ENCODE data around the gene DHRS7C.

The DHRS7C gene, protein sequence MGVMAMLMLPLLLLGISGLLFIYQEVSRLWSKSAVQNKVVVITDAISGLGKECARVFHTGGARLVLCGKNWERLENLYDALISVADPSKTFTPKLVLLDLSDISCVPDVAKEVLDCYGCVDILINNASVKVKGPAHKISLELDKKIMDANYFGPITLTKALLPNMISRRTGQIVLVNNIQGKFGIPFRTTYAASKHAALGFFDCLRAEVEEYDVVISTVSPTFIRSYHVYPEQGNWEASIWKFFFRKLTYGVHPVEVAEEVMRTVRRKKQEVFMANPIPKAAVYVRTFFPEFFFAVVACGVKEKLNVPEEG

DNA sequence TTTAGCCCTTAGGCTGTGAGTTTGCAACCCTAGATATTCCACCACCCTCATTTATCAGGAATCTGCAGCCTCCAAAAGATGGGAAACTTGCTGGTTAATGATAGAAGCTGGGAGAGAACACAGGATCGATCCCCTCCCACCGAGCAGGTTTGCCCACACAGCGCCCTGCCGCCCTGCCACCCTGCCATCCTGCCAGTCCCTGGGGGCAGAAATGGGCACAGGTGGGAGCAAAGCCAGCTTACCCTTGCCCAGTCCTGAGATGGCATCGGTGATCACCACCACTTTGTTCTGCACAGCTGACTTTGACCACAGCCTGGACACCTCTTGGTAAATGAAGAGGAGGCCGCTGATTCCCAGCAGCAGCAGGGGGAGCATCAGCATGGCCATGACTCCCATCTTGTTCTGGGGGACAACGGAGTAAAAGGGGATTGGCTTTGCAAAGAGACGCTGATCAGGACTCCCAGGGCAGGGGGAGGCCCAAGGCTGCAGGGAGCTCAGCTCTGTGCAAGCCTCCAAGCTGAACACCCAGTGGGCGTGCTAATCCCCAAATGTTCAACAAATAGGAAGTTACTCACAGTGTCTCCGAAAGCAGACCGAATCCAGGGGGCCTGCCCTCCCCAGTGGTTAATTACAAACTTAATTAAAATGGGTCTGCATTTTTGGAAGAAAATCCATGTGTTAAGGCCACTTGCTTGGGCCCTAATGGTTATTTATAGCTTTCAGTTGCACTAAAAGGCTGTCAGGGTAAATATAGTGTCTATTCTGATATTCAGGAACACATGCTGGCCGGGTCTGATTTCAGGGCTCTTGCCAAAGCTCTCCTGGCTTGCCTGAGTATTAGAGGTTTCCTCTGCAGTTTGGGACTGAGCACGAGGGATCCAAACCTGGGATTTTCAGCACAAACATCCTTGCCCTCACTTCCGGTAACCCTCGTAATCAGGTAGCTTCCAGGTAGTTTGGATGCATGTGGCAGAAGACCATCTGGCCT, at the start of gene DHRS7C:
Gene DHRS7C (minus strand): TSS at position 704 of the 988 bp plus-strand sequence. CDS start 308 bp downstream, at position 396.
- Histone ChIP-seq H3K4me3 (ENCODE audit: low read length) (no peak within 1 kb of the TSS), H3K27me3 (ENCODE audit: insufficient read depth, low read length) (no peaks in the 10 kb centered on the region), H3K27ac (ENCODE audit: low read length) (no peak within 1 kb of the TSS), H3K9ac (ENCODE audit: low read depth, low read length) (no peak within 1 kb of the TSS), H3K36me3 (ENCODE audit: insufficient read depth, low read depth, low read length) (no peaks in the 10 kb centered on the region), H3K9me3 (ENCODE audit: insufficient read depth, low read depth, low read length) (no peaks in the 10 kb centered on the region), H3K4me1 (ENCODE audit: insufficient read depth, low read length) (no peaks in the 10 kb centered on the region)

DNA sequence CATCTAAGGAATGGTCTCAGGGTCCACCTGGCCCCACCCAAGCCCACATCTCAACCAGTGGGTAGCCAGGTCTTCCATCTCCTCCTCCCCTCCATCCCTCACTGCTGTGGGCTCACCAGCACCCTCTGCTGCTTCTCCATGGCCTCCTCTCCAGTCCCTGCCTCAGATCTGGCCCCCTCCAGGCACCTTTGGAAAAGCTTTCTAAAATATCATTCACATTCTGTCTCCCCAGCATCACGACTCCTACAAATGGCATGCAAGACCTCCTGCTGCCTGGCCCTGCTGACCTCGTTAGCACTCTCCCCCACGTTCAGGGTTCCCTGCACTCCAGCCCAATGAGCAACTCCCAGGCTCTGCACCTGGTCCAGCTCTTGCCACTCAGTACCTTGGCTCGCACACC, 48.0 kb upstream of the DHRS7C start:
- Histone ChIP-seq H3K36me3 (ENCODE audit: insufficient read depth, low read depth, low read length) (no peaks in the 10 kb centered on the region), H3K27ac (ENCODE audit: low read length) (no peak overlapping the region), H3K9ac (ENCODE audit: low read depth, low read length) (no peak overlapping the region), H3K27me3 (ENCODE audit: insufficient read depth, low read length) (peaks cover 14% of the 10 kb centered on the region), H3K4me1 (ENCODE audit: insufficient read depth, low read length) (peaks cover 5% of the 10 kb centered on the region; the same call in 1 of the 2 replicates), H3K4me3 (ENCODE audit: low read length) (no peak overlapping the region), H3K9me3 (ENCODE audit: insufficient read depth, low read depth, low read length) (no peaks in the 10 kb centered on the region)

DNA sequence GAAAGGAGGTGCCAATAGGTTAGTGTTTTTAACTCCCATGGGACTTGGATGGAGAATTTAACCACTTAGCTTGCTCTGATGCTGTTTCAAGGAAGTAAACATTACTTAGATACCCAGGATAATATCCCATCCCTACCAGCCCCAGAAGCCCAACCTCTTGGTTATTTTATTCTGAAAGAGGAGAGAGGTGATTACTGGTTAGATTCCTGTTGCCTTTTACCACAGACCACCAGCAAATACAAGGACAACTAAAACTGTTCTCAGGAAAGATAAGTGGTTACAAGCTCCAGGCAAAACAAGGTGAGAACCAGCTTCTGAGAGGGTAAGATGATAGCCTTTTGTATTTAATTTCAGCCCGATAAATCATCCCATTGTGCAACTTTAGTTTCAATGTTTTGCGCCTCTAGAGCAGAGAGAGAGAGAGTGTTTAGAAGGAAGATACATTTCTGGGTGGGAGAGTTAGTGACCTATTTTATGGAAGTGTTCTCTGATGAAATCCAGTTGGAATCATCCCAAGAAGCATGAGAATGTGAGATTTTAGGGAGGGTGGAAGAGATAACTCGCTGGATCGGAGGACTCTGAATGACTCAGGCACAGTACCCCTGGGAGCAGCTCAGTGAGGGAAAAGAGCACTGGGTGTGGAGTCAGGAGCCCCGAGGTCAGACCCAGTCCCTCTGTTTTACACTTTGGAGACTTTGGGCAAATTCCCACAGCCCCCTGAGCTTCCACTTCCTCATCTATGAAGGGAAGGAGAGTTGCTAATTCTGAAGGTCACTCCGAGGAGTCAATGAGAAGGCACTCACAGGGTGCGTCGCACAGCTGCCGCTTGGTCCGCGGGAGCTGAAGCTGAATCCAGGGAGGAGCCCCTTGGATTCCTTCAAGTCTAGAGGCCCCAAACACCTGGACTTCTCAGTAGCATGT, 46.4 kb upstream of the DHRS7C start:
- peaks cover 14% of the 10 kb centered on the region for H3K27me3 ChIP-seq (ENCODE audit: insufficient read depth, low read length)
- peaks cover 5% of the 10 kb centered on the region; the same call in 1 of the 2 replicates for H3K4me1 ChIP-seq (ENCODE audit: insufficient read depth, low read length)
- no peak overlapping the region for H3K4me3 ChIP-seq (ENCODE audit: low read length)
- H3K9me3 ChIP-seq (ENCODE audit: insufficient read depth, low read depth, low read length) = no peaks in the 10 kb centered on the region
- H3K36me3 ChIP-seq (ENCODE audit: insufficient read depth, low read depth, low read length) = no peaks in the 10 kb centered on the region
- no peak overlapping the region for H3K9ac ChIP-seq (ENCODE audit: low read depth, low read length)
- H3K27ac ChIP-seq (ENCODE audit: low read length) = no peak overlapping the region

DNA sequence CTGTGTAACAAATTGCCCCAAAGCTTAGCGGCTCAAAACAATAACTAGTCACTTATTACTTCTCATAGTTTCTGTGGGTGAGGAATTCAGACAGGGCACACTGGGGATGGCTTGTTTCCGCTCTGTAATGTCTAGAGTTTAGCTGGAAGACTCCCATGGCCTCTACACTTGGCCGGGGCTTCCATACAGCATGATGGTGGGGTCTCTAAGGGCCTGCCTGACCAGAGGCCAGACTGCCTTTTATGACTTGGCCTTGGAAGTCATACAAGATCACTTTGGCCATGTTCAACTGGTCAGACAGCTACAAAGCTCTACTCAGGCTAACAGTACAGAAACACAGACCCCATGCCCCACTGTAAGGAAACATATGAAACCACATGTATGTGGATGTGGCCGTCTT, 42.5 kb upstream of the DHRS7C start:
- peaks cover 9% of the 10 kb centered on the region for H3K27me3 ChIP-seq (ENCODE audit: insufficient read depth, low read length)
- no peak overlapping the region for H3K9ac ChIP-seq (ENCODE audit: low read depth, low read length)
- H3K4me1 ChIP-seq (ENCODE audit: insufficient read depth, low read length) = peaks cover 5% of the 10 kb centered on the region; the same call in 1 of the 2 replicates
- no peaks in the 10 kb centered on the region for H3K9me3 ChIP-seq (ENCODE audit: insufficient read depth, low read depth, low read length)
- H3K36me3 ChIP-seq (ENCODE audit: insufficient read depth, low read depth, low read length) = no peaks in the 10 kb centered on the region
- no peak overlapping the region for H3K27ac ChIP-seq (ENCODE audit: low read length)
- no peak overlapping the region for H3K4me3 ChIP-seq (ENCODE audit: low read length)

DNA sequence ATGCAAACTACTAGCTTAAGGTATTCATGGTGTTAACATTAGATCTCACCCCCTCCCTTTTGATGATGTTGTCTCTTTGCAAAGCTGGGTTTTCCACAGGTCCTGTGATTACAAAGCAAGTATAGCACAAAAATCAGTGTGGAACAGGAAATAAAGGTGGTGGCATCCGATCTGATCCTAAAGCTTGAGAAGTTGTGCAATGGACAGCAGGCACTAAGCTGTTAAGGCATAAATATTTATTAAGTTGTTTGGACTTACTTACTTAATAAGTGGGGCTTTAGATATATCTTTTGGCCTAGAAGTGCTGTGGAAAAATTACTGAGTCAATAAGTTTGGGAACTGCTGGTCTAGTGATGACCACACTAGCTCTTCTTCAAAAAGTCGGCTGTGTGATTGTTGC, 39.3 kb upstream of the DHRS7C start:
- H3K36me3 ChIP-seq (ENCODE audit: insufficient read depth, low read depth, low read length) = no peaks in the 10 kb centered on the region

DNA sequence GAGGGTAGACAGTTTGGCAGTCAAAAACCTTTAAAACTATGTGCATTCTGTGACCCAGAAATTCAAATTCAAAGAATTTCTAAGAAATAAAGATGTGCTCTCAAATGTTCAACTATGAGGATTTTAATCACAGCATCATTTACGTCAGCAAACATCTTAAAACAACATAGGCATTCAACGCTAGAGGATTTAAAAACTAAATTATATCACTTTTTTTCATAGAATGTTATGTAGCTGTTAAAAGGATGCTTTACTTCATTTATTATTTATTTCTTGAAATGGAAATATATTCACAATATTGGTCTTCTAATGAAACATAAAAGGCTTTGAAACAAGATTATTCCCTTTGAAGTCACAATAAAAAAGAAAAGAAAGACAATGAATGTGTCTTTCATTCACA, 38.0 kb upstream of the DHRS7C start:
- Histone ChIP-seq H3K4me1 (ENCODE audit: insufficient read depth, low read length) (no peaks in the 10 kb centered on the region), H3K9me3 (ENCODE audit: insufficient read depth, low read depth, low read length) (no peaks in the 10 kb centered on the region), H3K4me3 (ENCODE audit: low read length) (no peak overlapping the region), H3K9ac (ENCODE audit: low read depth, low read length) (no peak overlapping the region), H3K27ac (ENCODE audit: low read length) (no peak overlapping the region), H3K27me3 (ENCODE audit: insufficient read depth, low read length) (no peaks in the 10 kb centered on the region), H3K36me3 (ENCODE audit: insufficient read depth, low read depth, low read length) (no peaks in the 10 kb centered on the region)

More for the DNA sequence above, 39.3 kb upstream of the DHRS7C start:
- no peaks in the 10 kb centered on the region for H3K27me3 ChIP-seq (ENCODE audit: insufficient read depth, low read length)
- no peak overlapping the region for H3K9ac ChIP-seq (ENCODE audit: low read depth, low read length)
- H3K4me3 ChIP-seq (ENCODE audit: low read length) = no peak overlapping the region
- H3K9me3 ChIP-seq (ENCODE audit: insufficient read depth, low read depth, low read length) = no peaks in the 10 kb centered on the region
- no peaks in the 10 kb centered on the region for H3K4me1 ChIP-seq (ENCODE audit: insufficient read depth, low read length)
- H3K27ac ChIP-seq (ENCODE audit: low read length) = no peak overlapping the region

DNA sequence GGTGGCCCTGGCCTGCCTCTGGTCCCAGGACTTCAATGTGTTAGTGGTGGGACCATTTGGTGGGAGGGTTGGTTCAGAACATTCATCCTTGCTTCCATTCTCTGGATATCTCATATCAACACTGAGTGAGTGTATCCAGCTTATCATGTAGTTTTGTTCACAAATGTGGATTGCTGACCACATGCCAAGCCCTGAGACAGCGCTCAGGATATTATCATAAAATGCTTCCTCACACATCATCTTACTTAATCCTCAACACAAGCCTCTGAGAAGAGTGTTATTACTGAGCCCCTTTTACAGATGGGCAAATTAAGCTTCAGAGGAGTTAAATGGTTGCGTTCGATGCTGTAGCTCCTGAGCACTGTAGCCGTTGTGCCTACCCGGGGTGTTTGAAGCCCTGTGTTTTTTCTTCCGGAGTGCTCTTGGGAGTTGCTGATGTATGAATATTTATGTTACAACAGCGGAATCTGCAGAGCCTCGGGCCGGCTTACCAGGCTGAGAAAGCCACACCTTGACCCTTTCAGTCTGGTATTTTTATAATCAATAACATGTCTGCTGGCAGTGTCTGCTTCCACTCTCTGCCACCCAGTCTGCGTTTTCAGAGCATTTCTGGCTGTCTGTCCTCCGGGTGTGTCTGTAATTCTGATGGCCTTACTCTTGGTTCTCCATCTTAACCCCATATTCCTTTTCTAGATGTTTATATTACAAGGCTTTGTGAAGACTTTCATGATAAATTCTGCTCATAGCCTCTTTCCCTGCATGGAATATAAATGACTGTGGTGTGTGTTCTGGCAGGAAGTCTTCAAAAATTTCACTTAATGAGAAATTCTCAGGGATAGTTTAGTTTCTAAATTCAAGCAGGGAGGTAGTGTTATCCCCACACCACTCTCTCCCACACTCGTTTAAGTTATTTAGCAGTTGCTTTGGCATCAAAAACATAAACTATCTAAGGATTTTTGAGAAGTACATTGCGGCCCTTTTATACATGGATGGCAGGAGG, 37.2 kb upstream of the DHRS7C start:
- Histone ChIP-seq H3K36me3 (ENCODE audit: insufficient read depth, low read depth, low read length) (no peaks in the 10 kb centered on the region), H3K9me3 (ENCODE audit: insufficient read depth, low read depth, low read length) (no peaks in the 10 kb centered on the region), H3K27me3 (ENCODE audit: insufficient read depth, low read length) (no peaks in the 10 kb centered on the region), H3K4me3 (ENCODE audit: low read length) (no peak overlapping the region), H3K4me1 (ENCODE audit: insufficient read depth, low read length) (no peaks in the 10 kb centered on the region), H3K27ac (ENCODE audit: low read length) (no peak overlapping the region), H3K9ac (ENCODE audit: low read depth, low read length) (no peak overlapping the region)

DNA sequence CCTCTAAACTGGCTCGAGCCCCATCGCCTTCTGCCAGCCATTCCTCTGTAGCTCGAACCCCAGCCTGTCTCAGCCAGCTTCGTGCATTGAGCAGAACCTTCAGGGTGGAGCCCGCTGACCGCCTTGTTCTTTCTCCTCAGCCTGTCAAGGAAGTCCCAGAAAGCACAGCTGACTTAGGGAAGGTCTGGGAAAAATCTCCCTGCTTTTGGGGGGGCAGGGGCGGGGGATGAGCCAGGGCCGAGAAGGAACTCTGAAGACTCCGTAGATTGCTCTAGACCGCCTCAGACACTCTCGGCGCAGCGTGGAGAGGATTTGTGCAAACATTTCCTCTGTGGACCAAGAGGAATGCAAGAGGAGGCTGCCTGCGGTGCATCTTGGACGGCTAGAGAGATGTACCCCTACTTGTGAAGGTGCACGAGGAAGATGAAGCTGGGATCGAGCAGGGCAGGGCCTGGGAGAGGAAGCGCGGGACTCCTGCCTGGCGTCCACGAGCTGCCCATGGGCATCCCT, 34.3 kb upstream of the DHRS7C start, which contains the start of gene GLP2R:
Gene GLP2R (plus strand): TSS at position 284 of the 510 bp plus-strand sequence. CDS start 140 bp downstream, at position 424.
- Histone ChIP-seq H3K36me3 (ENCODE audit: insufficient read depth, low read depth, low read length) (no peaks in the 10 kb centered on the region), H3K9me3 (ENCODE audit: insufficient read depth, low read depth, low read length) (no peaks in the 10 kb centered on the region), H3K27me3 (ENCODE audit: insufficient read depth, low read length) (no peaks in the 10 kb centered on the region), H3K9ac (ENCODE audit: low read depth, low read length) (no peak within 1 kb of the TSS), H3K27ac (ENCODE audit: low read length) (no peak within 1 kb of the TSS), H3K4me1 (ENCODE audit: insufficient read depth, low read length) (no peaks in the 10 kb centered on the region), H3K4me3 (ENCODE audit: low read length) (no peak within 1 kb of the TSS)

DNA sequence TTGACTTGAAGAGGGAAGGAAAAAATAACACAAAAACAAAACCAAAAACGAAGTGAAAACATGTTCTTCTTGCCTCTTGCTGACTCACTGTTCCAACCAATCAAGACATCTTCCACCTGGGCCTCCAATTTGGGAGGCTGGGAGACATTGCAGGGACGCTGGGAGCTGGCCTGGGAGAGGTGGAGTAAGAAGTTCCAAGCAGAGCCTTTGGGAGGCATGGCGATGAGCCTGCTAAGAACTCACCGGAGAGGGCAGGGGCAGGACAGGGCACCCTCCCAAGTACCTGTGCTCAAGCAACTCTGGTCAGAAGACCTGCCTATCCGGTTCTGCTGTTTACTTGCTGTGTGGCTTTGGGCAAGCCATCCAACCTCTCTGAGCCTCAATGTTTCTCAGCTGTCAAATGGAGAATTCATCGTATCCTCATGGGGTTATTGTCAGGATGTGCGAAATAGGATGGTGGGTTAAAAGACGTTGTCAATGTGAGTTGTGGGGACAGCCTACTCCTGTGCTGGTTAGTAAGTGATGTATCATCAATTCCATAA, 33.5 kb upstream of the DHRS7C start:
- Histone ChIP-seq H3K4me1 (ENCODE audit: insufficient read depth, low read length) (no peaks in the 10 kb centered on the region), H3K9ac (ENCODE audit: low read depth, low read length) (no peak overlapping the region), H3K27ac (ENCODE audit: low read length) (no peak overlapping the region), H3K27me3 (ENCODE audit: insufficient read depth, low read length) (no peaks in the 10 kb centered on the region), H3K4me3 (ENCODE audit: low read length) (no peak overlapping the region), H3K9me3 (ENCODE audit: insufficient read depth, low read depth, low read length) (no peaks in the 10 kb centered on the region), H3K36me3 (ENCODE audit: insufficient read depth, low read depth, low read length) (no peaks in the 10 kb centered on the region)

DNA sequence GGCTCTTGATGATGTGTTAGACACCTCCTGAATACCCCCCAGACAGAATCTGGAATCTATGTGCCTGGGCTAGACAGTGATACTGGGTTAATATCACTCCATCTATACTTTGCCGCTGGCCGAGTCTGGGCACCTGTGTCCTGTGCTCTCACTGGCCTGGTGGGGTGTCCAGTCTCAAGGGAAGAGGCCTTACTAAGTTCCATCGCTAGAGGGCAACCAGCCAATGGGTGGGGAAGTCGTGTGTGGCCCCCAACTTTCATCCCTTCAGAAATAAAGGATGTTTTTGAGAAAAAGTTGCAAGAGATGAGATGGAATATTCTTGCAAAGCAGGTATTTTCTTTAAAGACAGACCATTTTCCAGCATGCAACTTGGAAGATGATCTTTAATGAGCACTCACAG, 32.7 kb upstream of the DHRS7C start:
- H3K36me3 ChIP-seq (ENCODE audit: insufficient read depth, low read depth, low read length) = no peaks in the 10 kb centered on the region
- no peaks in the 10 kb centered on the region for H3K9me3 ChIP-seq (ENCODE audit: insufficient read depth, low read depth, low read length)
- H3K4me3 ChIP-seq (ENCODE audit: low read length) = no peak overlapping the region
- H3K4me1 ChIP-seq (ENCODE audit: insufficient read depth, low read length) = no peaks in the 10 kb centered on the region
- H3K27me3 ChIP-seq (ENCODE audit: insufficient read depth, low read length) = no peaks in the 10 kb centered on the region
- H3K9ac ChIP-seq (ENCODE audit: low read depth, low read length) = no peak overlapping the region
- H3K27ac ChIP-seq (ENCODE audit: low read length) = no peak overlapping the region
